CMK (cell line): Measurements from ENCODE around the gene PRR33.
A peak's percentile ranks its signal among the peaks of the same experiment; 100 is the strongest.

Experiments
- DNase-seq: peaks from one replicate; pipeline ENCODE4 v3.0.0-alpha.2; 2010; ENCODE audit warnings: low read depth

Gene PRR33

GRCh38 chr11:1847006-1847735, 44.5 kb downstream of the PRR33 start:
- DNase-seq = no peak

DNA sequence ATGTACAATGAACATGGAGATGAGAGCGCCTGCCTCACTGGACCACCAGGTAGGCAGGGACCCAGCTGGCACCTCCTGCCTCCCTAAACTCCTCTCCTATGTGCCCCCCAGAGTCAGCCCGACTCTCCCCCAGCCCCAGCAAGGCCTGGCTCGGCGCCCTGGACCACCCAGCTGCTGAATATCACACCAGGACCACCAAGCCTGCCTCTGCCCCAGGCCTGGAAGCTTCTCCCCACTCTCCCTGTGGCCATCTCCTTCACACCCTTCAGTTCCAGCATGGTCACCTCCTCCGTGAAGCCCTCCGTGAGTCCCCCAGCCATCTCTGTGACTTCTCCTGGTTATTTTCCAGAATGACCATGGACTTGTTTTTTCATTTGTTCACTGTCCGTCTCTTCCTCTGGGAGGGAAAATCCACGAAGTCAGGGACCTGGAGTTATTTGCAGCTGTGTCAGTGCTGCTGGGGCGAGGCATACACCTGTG, 45.2 kb downstream of the PRR33 start:
- DNase-seq = no peak

GRCh38 chr11:1845561-1846452, 45.9 kb downstream of the PRR33 start:
- no peak for DNase-seq

- no peak for DNase-seq
These were observed 46.6 kb downstream of the PRR33 start for GRCh38 chr11:1845095-1845429.

GRCh38 chr11:1844221-1845094, 47.2 kb downstream of the PRR33 start:
- DNase-seq = peak; percentile 62

DNA sequence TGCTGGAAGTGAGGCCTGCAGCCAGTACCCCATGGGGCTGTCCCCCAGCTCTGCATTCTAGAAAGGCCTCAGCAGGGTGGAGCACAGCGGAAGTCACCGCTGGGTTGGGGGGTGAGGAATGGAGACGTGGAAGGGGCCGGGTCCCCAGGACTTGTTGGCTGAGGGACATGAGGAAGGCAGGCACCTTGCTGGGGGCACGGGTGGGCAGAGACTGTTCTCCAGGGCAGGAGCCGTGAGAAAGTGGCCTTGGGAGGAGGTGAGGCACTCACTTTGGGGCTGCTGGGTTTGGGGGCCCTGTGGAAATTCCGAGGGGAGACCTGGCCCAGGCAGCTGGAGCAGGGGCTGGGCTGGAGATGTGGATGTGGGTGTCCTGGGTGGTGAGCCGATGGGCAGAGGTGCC, 47.9 kb downstream of the PRR33 start:
- DNase-seq = no peak

DNA sequence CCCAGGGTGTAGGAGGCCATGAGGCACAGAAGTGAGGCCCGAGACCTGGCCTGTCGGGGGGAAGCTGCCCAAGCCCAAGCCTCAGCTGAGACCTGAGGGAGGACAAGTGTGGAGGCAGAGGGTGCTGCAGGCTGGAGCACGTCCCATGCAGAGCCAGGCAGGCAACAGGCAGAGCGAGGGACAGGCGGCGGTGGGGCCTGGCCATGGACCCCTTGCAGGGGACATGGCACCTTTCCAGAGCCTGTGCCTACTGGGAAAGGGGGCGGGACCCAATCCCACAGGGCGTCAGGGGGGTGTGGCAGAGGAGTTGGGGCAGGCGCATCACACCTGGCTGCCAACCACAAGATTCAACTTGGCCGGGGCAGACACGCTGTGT, 48.6 kb downstream of the PRR33 start:
- no peak for DNase-seq

- DNase-seq = no peak
These were observed 49.3 kb downstream of the PRR33 start for GRCh38 chr11:1842149-1843097.

DNA sequence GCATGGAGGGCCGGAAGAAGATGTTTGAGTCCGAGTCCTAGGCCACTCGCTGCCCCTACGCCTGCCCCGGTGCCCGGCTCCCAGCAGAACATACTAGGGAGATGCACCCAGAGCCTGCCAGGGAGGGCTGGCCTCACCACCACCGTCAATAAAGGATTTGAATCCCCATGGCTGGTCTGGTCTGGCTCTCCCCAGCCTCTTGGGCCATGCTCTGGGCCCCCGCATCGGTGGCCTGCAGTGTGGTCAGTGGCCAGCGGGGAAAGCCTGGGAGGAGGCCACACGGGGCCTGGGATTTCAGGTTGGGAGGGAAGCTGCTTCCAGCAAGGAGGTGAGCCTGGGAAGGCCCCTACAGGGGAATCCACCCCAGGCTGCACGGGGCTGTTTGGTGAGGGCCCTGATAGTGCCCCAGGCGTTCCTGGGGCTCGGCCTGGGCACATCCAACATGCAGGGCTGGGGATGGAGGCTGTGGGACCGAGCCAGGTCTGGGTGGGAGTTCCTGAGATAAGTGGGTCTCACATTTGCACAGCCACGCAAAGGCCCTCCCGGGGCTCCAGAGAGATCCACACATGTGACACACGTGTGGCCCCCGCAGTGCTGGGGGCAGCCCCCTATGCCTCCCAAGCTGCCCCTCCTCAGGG, 50.1 kb downstream of the PRR33 start:
- DNase-seq = no peak

GRCh38 chr11:1840780-1841480, 50.8 kb downstream of the PRR33 start:
- DNase-seq = no peak

GRCh38 chr11:1839924-1840779, 51.5 kb downstream of the PRR33 start:
- DNase-seq = no peak

DNA sequence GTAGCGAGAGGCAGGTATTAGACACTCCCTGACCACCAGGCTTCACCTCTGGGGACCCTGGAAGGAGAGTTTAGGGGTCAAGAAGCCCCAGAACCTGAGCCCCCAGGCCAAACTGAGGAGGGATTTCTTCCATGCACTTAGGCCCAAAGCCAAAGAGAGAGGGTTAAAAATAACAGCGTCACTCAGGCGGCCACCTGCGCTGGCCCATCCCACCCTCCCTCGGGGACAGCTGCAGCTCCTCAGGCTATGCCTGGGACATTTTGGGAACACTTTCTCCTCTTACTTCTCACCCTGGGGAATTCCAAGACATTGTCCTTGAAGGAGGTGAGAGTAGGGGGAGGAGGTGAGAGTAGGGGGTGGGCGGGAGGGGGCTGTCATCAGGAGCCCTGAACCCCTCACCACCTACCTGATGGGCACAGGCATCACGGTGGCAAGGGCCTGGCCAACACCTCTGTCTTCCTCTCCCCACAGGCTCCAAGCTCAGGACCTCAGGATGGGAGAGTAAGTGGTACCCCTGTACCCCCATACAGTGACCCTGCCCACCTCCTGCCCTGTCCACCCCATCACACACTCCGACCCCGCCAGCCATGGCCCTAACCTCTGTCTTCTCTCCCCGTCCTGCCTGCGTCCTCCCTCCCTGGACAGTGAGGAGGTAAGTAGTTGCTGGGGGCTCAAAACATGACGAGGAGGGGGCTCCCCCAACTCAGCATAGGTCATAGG, 52.3 kb downstream of the PRR33 start:
- no peak for DNase-seq

- no peak for DNase-seq
These were observed 53.1 kb downstream of the PRR33 start, which contains the start of gene TNNI2 for GRCh38 chr11:1838426-1839144. TNNI2 (plus strand) TSS chr11:1838981; CDS start chr11:1839697, 716 bp downstream.
